Fibroblast of mammary gland (primary cell): ENCODE measurements around the gene TBX10.
"Not testable (repeated sequence)": the region's sequence is repeated elsewhere in the genome, so short reads cannot be mapped to it uniquely, and the experiment has no call there.

Experiments
- DNase-seq: peaks from one replicate; pipeline ENCODE4 v3.0.0-alpha.2; 2010; ENCODE audit warnings: low read depth
- H3K4me3 ChIP-seq: 2 replicates; pipeline ENCODE4 v1.5.1; 2011; ENCODE audit warnings: low read depth, mild to moderate bottlenecking, low read length, moderate library complexity; ENCODE audit not compliant: control insufficient read depth
- CTCF ChIP-seq: conservative IDR thresholded peaks from 2 replicates; pipeline ENCODE4 v1.5.1; 2011; ENCODE audit warnings: low read depth, low read length, inconsistent platforms; ENCODE audit not compliant: control insufficient read depth, insufficient read depth

The TBX10 gene

GRCh38 chr11:67663532-67664212, 24.1 kb upstream of the TBX10 start:
- TF ChIP-seq CTCF, result no peak
- no peak overlapping the region for H3K4me3 ChIP-seq
- DNase-seq, result no peak

- no peak overlapping the region for H3K4me3 ChIP-seq
- no peak for TF ChIP-seq CTCF
- no peak for DNase-seq
Measured at GRCh38 chr11:67662835-67663531, 23.4 kb upstream of the TBX10 start.

GRCh38 chr11:67662142-67662834, 22.7 kb upstream of the TBX10 start:
- no peak overlapping the region for H3K4me3 ChIP-seq
- no peak for TF ChIP-seq CTCF
- no peak for DNase-seq

- H3K4me3 ChIP-seq, DNase-seq: not testable (repeated sequence)
Measured at GRCh38 chr11:67660752-67661151, 21.2 kb upstream of the TBX10 start.

- H3K4me3 ChIP-seq, DNase-seq: not testable (repeated sequence)
Measured at GRCh38 chr11:67659651-67660165, 20.1 kb upstream of the TBX10 start.

GRCh38 chr11:67657300-67657699, 17.7 kb upstream of the TBX10 start:
- TF ChIP-seq CTCF, result no peak
- no peak overlapping the region for H3K4me3 ChIP-seq
- DNase-seq, result no peak

- no peak overlapping the region for H3K4me3 ChIP-seq
- peak; percentile 40 for DNase-seq
- TF ChIP-seq CTCF, result no peak
Measured at GRCh38 chr11:67656278-67656922, 16.8 kb upstream of the TBX10 start.
